ENCODE measurements around the gene BCL3.
"Not testable (repeated sequence)": the region's sequence is repeated elsewhere in the genome, so short reads cannot be mapped to it uniquely, and the experiment has no call there.

The BCL3 gene

GRCh38 chr19:44748426-44749254 is at the start of gene BCL3:
Gene BCL3, plus strand, starts transcription at chr19:44748708. Its CDS starts 83 bp downstream, at chr19:44748791.
- no peak for DNase-seq

- DNase-seq = no peak
Measured at GRCh38 chr19:44700547-44700946, 48.0 kb upstream of the BCL3 start.

GRCh38 chr19:44701228-44701627 is 47.3 kb upstream of the BCL3 start:
- no peak for DNase-seq

- DNase-seq = no peak
Measured at GRCh38 chr19:44702551-44703176, 45.8 kb upstream of the BCL3 start.

GRCh38 chr19:44703336-44704078 is 45.0 kb upstream of the BCL3 start:
- DNase-seq = no peak

GRCh38 chr19:44704982-44705381 is 43.5 kb upstream of the BCL3 start:
- no peak for DNase-seq

- DNase-seq = no peak
Measured at GRCh38 chr19:44705502-44706010, 43.0 kb upstream of the BCL3 start.

- DNase-seq = no peak
Measured at GRCh38 chr19:44706506-44707236, 41.8 kb upstream of the BCL3 start.

- DNase-seq = no peak
Measured at GRCh38 chr19:44707794-44708193, 40.7 kb upstream of the BCL3 start.

GRCh38 chr19:44708940-44709339 is 39.6 kb upstream of the BCL3 start:
- no peak for DNase-seq

GRCh38 chr19:44709434-44710266 is 38.9 kb upstream of the BCL3 start:
- not testable (repeated sequence) for DNase-seq

- no peak for DNase-seq
Measured at GRCh38 chr19:44710483-44710882, 38.0 kb upstream of the BCL3 start.

- DNase-seq = peak; percentile 24
Measured at GRCh38 chr19:44712864-44713515, 35.5 kb upstream of the BCL3 start.

GRCh38 chr19:44714597-44715169 is 33.8 kb upstream of the BCL3 start:
- DNase-seq = no peak

- no peak for DNase-seq
Measured at GRCh38 chr19:44717603-44718002, 30.9 kb upstream of the BCL3 start.

- DNase-seq = no peak
Measured at GRCh38 chr19:44718441-44719261, 29.9 kb upstream of the BCL3 start.

- no peak for DNase-seq
Measured at GRCh38 chr19:44719262-44719701, 29.2 kb upstream of the BCL3 start.

GRCh38 chr19:44720396-44720795 is 28.1 kb upstream of the BCL3 start:
- not testable (repeated sequence) for DNase-seq

GRCh38 chr19:44720945-44721344 is 27.6 kb upstream of the BCL3 start:
- DNase-seq = no peak

GRCh38 chr19:44721369-44721768 is 27.1 kb upstream of the BCL3 start:
- DNase-seq = not testable (repeated sequence)
